HG02763 (cell line): ENCODE results near the gene SLK.

Experiments
- ATAC-seq: cut with Tn5 transposase; IDR thresholded peaks from one replicate; pipeline ENCODE4 v1.9.1; 2021; ENCODE audit warnings: mild to moderate bottlenecking, moderate library complexity; ENCODE audit not compliant: unreplicated experiment

Gene SLK

GRCh38 chr10:103986360-103986759 lies 19.4 kb downstream of the SLK start:
- ATAC-seq, result no peak

DNA sequence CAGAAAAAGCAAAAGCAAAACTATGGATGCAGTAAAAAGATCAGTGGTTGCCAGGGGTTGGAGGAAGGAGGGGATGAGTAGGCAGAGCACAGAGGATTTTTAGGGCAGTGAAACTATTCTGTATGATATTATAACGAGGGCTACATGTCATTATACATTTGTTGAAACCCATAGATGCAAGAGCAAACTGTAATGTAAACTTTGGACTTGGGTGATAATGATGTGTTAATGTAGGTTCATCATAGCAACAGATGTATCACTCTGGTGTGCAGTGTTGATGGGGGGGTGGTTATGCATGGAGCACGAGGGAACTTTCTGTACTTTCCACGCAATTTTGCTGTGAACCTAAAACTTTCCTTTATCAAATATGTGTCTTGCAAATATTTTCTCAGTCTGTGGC lies 23.2 kb downstream of the SLK start:
- no peak for ATAC-seq

GRCh38 chr10:103990531-103990930 lies 23.6 kb downstream of the SLK start:
- no peak for ATAC-seq

- ATAC-seq, result no peak
These were observed 24.6 kb downstream of the SLK start for GRCh38 chr10:103991393-103992128.

DNA sequence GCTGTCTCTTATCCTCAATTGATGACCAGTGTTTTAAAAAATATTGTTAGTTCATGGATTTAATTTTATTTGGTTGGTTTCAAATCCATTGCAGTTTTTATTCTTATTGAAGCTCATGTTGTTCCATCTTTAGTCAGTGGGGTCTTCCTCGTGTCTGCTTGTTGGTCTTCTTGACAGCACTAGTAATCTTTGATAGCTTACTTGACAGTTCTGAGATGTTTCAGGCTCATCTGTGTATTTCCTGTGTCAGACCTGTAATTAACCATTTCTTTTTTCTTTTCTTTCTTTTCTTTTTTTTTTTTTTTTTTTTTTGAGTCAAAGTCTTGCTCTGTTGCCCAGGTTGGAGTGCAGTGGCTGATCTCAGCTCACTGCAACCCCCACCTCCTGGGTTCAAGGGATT lies 28.2 kb downstream of the SLK start:
- no peak for ATAC-seq

DNA sequence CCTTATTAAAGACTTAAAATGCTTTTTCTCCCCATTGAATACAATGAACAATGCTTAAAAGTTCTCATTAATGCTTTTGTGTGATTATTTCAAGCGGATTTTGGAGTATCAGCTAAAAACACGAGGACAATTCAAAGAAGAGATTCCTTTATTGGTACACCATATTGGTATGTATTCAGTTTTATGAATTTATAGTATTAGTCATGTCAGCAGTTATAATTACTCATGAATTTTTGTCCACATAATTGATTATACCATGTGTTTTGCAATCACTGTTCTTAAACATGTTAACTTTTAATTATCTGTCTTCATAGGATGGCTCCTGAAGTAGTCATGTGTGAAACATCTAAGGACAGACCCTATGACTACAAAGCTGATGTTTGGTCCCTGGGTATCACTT lies 31.9 kb downstream of the SLK start:
- no peak for ATAC-seq

- no peak for ATAC-seq
These were observed 36.0 kb downstream of the SLK start for GRCh38 chr10:104002911-104003310.

- no peak for ATAC-seq
These were observed 38.4 kb downstream of the SLK start for GRCh38 chr10:104005172-104005863.

DNA sequence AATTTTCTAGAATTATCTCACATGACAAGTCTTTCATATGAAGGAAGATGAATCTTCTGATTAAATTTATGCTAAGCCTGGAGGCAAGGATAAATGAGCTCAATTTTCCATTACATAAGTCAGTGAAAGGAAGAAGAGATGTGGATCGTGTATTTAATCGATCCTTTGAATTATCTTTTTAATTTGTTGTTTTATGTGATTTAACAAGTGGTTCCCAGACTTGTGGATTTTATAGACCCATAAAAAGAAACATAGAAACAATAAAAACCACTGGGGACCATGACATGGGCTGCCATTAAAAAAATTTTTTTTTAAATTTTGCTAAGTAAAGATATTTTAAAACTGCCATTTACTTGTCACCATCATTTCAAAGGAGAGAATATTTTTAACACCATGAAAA lies 45.0 kb downstream of the SLK start:
- ATAC-seq, result no peak

- ATAC-seq, result no peak
These were observed 46.5 kb downstream of the SLK start for GRCh38 chr10:104013489-104013888.

GRCh38 chr10:104014176-104014575 lies 47.2 kb downstream of the SLK start:
- ATAC-seq, result no peak

DNA sequence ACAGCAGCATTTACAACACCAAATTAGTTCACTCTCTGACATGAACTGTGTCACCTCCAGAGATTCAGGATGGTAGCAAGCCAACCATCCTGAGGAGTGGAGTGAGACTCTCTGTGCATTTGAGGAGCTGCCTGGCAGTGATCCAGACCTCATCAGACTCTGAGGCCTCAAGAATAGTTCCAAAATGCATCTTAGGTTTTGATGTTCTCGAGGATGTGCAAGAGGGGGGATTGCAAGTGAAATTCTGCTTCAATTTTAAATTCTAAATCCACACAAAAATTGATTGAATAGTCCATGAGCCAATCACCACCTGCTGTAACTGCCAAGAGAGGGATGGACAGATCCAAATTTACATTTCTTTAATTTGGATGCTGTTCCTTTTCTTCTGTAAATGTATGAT lies 49.7 kb downstream of the SLK start:
- no peak for ATAC-seq

DNA sequence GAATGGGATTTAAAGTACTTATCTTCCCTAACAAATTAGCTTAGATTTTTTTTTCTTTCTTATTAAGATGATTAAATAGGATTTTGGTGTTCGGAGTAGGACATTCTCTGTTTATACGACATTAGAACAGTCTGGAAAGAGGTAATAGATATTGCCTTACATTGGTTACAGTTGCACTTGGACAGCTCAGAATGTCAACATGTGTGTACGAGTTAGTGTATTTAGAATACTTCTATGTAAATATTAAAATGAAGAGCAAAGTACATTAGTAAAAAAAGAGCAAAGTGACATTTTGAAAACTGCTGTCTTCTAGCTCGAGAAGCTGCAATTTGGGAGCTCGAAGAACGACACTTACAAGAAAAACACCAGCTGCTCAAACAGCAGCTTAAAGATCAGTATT lies 51.5 kb downstream of the SLK start:
- no peak for ATAC-seq

DNA sequence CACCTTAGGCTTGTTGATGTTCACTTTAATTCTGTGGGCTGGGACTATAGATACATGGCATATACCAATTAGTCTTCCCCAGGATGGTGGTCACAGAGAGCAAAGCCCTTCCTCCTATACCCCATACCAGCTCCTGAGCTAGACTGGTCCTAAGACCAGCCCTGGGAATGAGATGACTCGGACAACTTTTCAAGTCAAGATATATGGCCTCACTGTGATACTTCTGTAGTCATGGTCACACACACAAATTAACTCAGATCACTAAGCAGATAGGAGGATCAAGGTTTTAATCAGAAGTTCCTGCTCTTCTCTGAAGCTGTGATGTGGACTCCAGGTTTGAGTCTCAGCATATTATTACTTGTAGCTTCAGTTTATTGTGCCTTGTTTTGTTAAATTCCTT lies 53.1 kb downstream of the SLK start:
- ATAC-seq, result no peak

DNA sequence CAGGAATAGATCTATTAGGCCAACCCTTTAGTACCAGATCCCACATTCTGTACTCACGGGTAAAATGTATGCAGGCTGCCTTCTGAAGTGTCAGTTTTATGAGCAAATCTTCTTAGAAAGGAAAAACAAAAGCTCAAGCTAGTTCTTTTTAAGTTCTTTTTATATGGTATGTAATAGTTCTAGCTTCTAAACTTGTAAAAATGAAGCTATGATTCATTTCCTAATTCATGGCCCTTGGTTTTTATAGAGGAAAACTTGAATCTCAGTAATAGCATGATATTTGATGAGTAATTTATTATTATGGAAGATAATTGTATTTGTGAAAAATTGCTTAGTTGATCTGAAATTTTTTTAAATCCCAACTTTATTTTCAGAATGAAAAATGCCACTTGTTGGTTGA lies 54.3 kb downstream of the SLK start:
- no peak for ATAC-seq

- no peak for ATAC-seq
These were observed 55.1 kb downstream of the SLK start for GRCh38 chr10:104022026-104022425.

DNA sequence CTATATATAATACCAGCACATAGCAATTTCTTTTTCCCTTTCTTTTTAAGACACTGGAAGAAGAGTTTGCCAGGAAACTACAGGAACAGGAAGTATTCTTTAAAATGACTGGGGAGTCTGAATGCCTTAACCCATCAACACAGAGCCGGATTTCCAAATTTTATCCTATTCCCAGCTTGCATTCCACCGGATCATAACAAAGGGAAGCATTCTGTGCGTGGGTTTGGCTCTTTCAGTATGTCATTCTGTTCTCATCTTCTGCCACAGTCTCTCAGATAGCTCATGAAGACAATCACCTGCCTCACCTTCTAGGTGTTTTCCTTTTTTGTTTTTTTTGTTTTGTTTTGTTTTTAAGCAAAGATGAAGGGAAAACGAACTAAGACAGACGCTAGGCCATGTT lies 58.6 kb downstream of the SLK start:
- ATAC-seq, result no peak

- no peak for ATAC-seq
These were observed 59.8 kb downstream of the SLK start for GRCh38 chr10:104026762-104027161.

GRCh38 chr10:104028146-104028545 lies 61.2 kb downstream of the SLK start:
- ATAC-seq, result no peak

DNA sequence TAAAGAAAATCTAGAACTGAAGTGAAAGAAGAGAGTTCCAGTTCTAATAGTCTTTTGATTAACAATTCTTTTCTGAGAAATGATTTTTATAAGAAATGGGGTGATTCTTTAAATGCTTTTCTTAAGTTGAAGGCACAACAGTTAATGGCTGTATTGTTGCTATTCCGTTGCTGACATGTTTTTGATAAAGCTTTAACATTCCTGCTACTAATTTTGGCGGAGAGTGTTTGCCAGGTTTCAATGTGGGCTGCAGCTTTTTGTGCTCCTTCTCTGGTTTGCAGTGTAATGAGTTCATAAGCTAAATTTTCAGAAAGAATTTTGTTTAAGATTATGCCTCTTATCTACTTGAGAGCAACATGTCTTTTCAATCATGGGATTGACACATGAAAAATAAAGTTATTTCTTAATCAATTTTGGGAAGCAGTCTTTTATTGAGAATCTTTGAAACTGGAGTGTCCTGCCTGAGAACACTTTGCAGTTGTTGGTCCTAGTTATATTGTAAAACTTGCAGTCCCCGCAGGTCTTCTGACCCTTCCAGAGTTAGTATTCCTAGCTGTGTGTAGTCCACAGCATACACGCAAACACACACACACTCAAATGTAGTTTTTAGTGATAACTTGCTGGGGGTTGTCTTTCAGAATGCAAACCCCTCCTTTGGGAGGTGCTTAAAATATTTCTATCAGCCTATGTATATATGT lies 62.0 kb downstream of the SLK start:
- no peak for ATAC-seq

GRCh38 chr10:104029521-104029860 lies 62.6 kb downstream of the SLK start:
- no peak for ATAC-seq

GRCh38 chr10:104031631-104032030 lies 64.7 kb downstream of the SLK start:
- ATAC-seq, result no peak
